ENCODE measurements around the gene EGLN2.
"Not testable (repeated sequence)": the region's sequence is repeated elsewhere in the genome, so short reads cannot be mapped to it uniquely, and the experiment has no call there.

EGLN2 gene

DNA sequence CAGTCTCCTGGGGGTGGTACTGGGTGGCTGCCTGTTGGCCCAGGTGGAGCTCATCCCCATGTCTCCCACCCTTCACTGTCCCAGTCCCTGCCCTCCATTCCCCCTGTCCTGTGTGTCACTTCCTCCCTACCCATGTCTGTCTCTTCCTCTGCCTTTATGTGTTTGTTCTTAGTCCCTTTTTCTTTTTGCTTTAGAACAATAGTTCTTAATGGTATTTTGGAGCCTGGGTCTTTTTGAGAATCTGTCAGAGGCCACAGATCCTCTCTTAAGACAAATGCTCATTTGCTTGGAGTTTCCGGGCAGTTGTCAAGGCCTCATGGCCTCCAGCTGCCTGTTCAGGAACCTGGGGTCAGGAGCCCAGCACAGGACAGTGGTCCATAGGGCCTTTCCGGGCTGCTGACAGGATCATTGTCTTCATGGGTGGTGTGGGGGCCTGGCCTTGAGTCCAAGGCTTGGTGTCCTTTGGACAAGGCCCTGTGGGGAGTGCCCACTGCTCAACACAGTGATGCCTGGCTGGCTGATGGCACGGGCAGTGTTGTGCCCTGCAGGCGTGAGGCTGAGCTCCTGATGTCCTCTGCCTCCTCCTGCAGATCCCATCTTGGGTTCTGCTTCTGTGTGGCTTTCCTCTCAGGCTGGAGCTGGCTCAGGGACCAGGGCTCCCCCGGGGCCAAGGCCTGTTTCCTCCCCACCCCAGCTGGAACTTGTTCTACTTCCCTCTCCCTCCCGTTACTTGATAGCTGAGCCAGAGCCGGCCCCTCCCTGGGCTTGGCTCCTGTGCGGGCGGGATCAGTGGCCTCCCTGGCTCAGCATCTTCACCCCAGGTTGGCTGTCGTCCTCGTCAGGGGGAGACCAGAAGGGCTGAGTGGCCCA, 3.5 kb downstream of the EGLN2 start:
- DNase-seq (ENCODE audit: low read depth) = no peak

DNA sequence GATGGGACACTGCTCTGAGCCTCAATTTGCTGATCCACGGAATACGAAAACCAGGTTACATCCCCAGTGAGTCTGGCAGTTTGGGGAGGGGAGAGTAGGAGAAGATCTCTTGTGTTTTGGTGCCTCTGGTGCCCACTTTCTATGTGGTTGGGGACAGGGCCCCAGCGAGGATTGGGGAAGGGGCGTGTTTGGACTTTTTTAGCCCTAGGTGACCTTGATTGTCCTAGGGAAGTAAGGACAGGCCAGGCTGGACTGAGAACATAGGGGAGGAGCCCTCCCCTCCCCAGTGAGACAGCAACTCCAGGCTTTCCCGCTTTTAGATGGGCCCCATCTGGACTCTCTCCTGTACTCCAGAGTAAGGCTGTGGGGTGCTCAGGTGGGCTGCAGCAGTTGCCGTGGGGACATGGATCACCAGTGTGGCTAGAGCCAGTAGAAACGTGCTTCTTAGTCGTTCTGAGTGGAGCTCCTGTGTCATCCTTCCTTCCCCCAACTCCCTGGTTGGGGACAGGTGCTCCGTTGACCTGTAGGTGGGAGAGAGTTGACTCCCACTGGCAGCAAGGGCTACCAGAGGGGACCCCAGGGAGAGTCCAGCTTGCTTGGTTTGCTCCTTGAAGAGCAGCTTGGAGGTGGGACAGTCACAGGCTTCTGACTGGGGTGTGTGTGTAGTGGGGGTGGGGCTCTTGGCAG, 4.3 kb downstream of the EGLN2 start:
- DNase-seq (ENCODE audit: low read depth) = no peak

- no peak for DNase-seq (ENCODE audit: low read depth)
These were observed 5.1 kb downstream of the EGLN2 start for GRCh38 chr19:40803857-40804782.

GRCh38 chr19:40804783-40805242, 5.8 kb downstream of the EGLN2 start:
- no peak for DNase-seq (ENCODE audit: low read depth)

- no peak for DNase-seq (ENCODE audit: low read depth)
These were observed 6.4 kb downstream of the EGLN2 start for GRCh38 chr19:40805258-40805868.

GRCh38 chr19:40806423-40807146, 7.6 kb downstream of the EGLN2 start:
- peak; percentile 53 for DNase-seq (ENCODE audit: low read depth)

DNA sequence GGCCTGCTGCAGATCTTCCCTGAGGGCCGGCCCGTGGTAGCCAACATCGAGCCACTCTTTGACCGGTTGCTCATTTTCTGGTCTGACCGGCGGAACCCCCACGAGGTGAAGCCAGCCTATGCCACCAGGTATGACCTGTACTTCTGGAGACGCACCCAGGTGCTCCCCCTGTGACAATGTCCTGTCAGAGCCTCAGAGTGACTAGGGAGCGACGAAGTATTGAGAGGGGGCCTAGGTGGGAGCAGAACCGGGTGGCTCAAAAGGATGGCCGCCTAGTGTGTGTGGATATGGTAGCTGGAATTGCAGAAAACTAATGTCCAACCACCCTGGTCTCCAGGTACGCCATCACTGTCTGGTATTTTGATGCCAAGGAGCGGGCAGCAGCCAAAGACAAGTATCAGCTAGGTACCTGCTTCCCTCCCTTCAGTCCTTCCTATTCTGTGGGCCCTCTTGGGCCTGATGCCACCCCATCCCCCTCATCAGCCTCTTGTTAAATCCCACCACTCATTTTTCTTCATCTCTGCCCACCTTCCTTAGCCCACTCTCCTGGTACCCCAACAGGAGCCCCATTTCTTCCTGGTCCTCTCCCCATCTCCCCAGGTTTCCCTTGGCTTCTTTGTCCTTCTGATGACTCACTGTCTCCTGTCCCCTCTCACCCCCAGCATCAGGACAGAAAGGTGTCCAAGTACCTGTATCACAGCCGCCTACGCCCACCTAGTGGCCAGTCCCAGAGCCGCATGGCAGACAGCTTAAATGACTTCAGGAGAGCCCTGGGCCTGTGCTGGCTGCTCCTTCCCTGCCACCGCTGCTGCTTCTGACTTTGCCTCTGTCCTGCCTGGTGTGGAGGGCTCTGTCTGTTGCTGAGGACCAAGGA, 8.4 kb downstream of the EGLN2 start:
- no peak for DNase-seq (ENCODE audit: low read depth)

DNA sequence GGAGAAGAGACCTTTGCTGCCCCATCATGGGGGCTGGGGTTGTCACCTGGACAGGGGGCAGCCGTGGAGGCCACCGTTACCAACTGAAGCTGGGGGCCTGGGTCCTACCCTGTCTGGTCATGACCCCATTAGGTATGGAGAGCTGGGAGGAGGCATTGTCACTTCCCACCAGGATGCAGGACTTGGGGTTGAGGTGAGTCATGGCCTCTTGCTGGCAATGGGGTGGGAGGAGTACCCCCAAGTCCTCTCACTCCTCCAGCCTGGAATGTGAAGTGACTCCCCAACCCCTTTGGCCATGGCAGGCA, 9.0 kb downstream of the EGLN2 start:
- no peak for DNase-seq (ENCODE audit: low read depth)

- no peak for DNase-seq (ENCODE audit: low read depth)
These were observed 9.5 kb downstream of the EGLN2 start for GRCh38 chr19:40808497-40808896.

DNA sequence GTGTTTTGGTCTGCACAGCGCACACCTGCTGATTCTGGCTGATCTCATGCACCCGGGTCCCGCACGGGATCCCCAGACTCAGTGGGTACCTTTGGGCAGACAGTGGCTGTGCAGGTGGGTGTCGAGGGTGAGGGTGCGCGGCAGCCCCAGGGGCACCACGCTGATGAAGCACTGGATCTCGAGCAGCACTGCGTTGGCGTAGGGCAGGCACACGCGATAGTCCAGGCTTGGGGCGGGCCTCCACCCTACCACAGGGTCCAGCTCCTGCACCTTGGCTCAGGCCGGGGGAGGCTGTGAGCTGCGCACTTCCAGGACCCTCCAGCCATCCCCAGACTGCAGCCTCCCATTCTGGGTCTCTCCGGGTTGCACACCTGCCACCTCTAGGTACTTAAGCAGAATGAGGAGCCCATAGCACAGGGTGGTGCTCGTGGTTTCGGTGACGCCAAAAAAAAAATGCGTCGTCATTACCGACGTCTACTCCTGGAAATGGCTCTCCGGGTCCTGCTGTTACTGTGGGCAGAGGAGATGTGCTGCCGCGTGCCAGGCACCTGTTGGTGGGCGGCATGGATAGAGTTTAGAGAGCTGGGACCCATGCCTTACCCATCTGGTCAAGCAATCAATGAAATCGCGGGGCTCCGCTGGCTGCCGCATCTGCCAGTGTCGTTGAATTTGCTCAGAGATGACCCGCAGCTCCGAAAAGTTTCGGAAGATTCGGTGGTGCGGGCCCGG, 10.5 kb downstream of the EGLN2 start:
- DNase-seq (ENCODE audit: low read depth) = no peak

DNA sequence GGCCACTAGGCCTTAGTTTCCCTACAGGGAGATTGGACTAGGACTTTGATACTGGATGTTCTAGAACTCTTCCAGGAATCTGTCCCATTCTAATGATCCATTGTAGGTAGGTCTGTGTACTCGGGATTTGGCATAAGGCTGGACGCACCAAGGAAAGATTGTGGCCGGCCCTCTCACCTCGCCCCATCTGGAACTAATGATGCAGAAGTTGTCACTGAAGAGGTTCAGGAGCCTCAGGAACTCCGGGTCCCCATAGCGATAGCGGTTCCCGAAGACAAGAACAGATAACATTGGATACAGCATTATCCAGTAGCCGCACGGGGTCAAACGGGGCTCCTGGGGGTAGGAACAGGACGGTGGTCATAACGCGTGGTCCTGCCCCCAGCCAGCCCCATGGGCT, 11.2 kb downstream of the EGLN2 start:
- DNase-seq (ENCODE audit: low read depth) = no peak

- DNase-seq (ENCODE audit: low read depth) = not testable (repeated sequence)
These were observed 11.8 kb downstream of the EGLN2 start for GRCh38 chr19:40810649-40811408.

DNA sequence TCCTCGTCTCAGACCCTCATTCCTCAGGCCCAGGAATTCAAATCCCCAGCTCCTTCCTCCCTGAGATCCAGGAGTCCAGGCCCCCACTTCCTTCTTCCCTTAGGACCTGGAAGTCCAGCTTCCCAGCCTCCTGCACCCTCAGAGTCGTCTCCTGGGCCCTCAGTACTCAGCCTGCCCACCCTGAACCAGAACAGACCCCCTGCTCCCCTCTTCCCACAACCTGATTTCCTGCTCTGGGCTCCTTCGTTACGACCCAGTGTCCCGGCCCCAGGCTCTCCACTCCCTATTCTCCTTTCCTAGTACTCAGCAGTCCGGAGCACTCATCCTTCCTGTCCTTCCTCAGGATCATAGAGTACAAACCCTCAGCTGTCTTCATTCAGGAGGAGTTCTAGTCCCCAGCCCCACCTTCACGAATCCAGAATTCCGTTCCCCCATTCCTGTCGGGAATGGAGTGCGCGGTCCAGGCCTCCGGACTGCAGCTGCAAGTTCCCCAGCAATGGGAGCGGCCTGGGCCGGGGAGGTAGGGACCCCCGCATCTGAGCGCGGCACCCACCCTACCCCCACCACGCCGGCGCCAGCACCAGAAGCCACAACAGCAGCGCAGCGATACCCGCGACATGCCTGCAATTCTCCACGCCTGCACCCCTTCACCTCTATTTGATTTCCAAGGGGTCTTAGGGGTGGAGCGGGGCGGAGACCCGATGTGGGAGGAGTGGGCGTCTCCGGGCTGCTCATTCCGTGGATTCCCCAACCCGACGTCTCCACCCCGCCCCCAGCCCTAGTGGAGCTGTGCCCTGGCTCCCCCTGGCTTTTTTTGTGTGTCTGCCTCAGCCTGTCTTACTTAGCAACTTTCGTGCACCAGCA, 12.7 kb downstream of the EGLN2 start:
- DNase-seq (ENCODE audit: low read depth) = no peak

DNA sequence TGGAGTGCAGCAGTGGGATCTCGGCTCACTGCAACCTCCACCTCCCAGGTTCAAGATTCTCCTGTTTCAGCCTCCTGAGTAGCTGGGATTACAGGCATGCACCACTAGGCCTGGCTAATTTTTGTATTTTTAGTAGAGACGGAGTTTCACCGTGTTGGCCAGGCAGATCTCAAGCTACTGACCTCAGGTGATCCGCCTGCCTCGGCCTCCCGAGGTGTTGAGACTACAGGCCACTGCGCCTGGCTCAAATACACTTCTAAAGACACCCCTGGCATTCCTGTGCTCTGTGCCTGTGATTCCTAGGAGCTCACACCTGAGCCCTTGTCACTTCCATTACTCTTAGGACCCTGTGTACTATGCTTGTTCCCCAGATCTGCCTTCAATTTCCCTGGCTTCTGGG, 13.6 kb downstream of the EGLN2 start:
- DNase-seq (ENCODE audit: low read depth) = not testable (repeated sequence)

GRCh38 chr19:40813182-40813581, 14.2 kb downstream of the EGLN2 start:
- no peak for DNase-seq (ENCODE audit: low read depth)

DNA sequence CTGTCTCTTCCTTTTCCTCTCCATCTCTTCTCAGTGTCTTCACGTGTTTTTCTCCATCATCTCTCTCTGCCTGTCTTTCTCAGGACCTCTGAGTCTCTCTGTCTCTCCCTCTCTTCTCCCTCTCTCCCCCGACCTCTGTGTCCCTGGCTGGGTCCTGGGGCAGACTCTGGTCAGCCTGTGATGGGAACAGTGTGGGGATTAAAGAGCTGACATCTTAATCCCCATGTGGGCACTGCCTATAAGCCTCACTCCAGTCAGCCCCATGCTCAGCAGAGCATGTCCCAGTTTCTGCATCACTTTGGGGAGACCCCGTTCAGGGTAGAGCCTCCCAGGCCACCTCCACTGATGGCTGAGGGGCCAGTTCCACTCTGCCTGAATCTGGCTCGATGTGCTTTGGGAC, 16.2 kb downstream of the EGLN2 start:
- no peak for DNase-seq (ENCODE audit: low read depth)

DNA sequence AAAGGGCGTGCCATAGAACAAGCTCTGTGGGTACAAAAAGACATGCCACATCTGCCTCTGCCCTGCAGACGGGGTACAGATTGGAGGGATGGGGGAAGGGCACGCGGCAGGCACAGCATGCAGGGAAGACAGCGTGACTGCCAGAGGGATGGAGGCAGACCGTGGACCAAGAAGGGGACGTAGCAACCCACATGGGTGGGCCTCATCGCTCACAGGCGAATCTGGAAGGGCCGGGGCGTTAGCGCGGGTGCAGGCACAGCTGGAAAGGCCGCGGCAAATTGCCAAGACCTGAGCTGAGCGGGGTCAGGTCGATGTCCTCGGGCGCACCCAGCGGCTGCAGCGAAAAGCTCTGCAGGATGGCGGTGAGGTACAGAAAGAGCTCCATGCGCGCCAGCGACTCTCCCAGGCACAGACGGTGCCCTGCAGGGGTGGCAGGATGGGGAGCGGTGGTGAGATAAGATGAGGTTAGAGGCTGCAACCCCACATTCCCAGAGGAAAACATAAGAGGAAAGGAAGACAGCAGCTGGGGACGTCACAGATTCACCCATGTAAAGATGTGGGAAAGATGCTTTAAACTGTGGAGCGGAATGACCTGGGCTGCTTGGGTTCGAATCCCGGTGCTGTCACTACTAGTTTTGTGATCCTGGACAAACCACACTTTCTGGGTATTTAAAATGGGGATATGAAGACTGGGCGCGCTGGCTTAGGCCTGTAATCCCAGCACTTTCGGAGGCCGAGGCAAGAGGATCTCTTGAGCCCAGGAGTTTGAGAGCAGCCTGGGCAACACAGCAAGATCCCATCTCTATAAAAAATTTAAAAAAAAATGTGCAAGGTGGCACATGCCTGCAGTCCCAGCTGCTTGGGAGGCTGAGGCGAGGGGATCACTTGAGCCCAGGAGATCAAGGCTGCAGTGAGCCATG, 19.7 kb downstream of the EGLN2 start:
- peak; percentile 45 for DNase-seq (ENCODE audit: low read depth)
